Transverse colon (tissue), 4 donors: ENCODE data around the gene OR6B2. TPM values are rescaled to one million over a fixed set of nuclear protein-coding genes. Genes with fewer than 3 reads are reported as not detected.

Experiments
- DNase-seq: peaks from one replicate; pipeline ENCODE4 v3.0.0-alpha.2; 2019
- H3K27ac ChIP-seq, 4 donors: fragments of 200-600 bp; sonication (generic); 2 replicates each; pipeline ENCODE4 v1.5.1; 2016 to 2018; ENCODE audit warnings: inconsistent platforms in 4 of 4
- H3K27me3 ChIP-seq: fragments of 200-600 bp; sonication (generic); 2 replicates; pipeline ENCODE4 v1.5.1; 2017; ENCODE audit warnings: inconsistent platforms
- H3K36me3 ChIP-seq, 4 donors: fragments of 200-600 bp; sonication (generic); 2 replicates each; pipeline ENCODE4 v1.5.1; 2017 to 2019; ENCODE audit warnings: inconsistent platforms in 4 of 4
- H3K4me1 ChIP-seq, 4 donors: fragments of 200-600 bp; sonication (generic); 2 replicates each; pipeline ENCODE4 v1.5.1; 2017 to 2020; ENCODE audit warnings: inconsistent platforms in 4 of 4
- H3K4me3 ChIP-seq, 4 donors: fragments of 200-600 bp; sonication (generic); 1 replicate in 1 of 4; 2 replicates in 3 of 4; pipeline versions ENCODE4 v1.5.1 to v1.6.1; 2017 to 2019; ENCODE audit warnings: inconsistent platforms in 4 of 4
- H3K9me3 ChIP-seq, 2 donors: fragments of 200-600 bp; sonication (generic); 2 replicates each; pipeline ENCODE4 v1.5.1; 2017 to 2019; ENCODE audit warnings: inconsistent platforms in 2 of 2
- CTCF ChIP-seq, 5 experiments: fragments of 200-600 bp in 3 of 5; fragments of 450-650 bp in 2 of 5; sonication (generic) in 3 of 5; IDR thresholded peaks; 1 replicate in 2 of 5; 2 replicates in 3 of 5; pipeline ENCODE4 v1.5.1; 2016 to 2017; ENCODE audit warnings: antibody characterized with exemption in 5 of 5, inconsistent platforms in 3 of 5, mild to moderate bottlenecking in 2 of 5, moderate library complexity in 1 of 5
- EP300 ChIP-seq: sonication (generic); formaldehyde crosslinking; IDR thresholded peaks from one replicate; pipeline ENCODE4 v1.6.1; 2017; ENCODE audit warnings: antibody characterized with exemption, low read depth
- POLR2A ChIP-seq: fragments of 450-650 bp; IDR thresholded peaks from one replicate; pipeline ENCODE4 v1.6.1; 2016; ENCODE audit warnings: antibody characterized with exemption, mild to moderate bottlenecking, moderate library complexity
- POLR2AphosphoS5 ChIP-seq, 3 donors: sonication (generic); formaldehyde crosslinking; IDR thresholded peaks; one replicate each; pipeline ENCODE4 v1.6.1; 2016; ENCODE audit warnings: antibody characterized with exemption in 3 of 3
- WGBS, 2 donors: methylation state at CpG; one replicate each; pipeline ENCODE4 v1.1.5; 2018; ENCODE audit warnings: low coverage in 1 of 2; 5-methylcytosine and 5-hydroxymethylcytosine counted together
- in situ Hi-C, 4 donors: fragments of 200-750 bp; cut with MboI; loops; one replicate each; pipeline versions ENCODE4 v1.15.0 to v1.15.1; 2017; ENCODE audit warnings: low sequenced_read_pairs in 3 of 4, low pct_ligation_motif_present in 1 of 4, low pct_unique_long_range_greater_than_20kb in 1 of 4
- intact Hi-C: fragments of 100-400 bp; cut with DNase I; formaldehyde crosslinking; loops from one replicate; pipeline ENCODE4 v1.15.1; 2023; ENCODE audit warnings: low total_unique reads
- total RNA-seq, 4 donors: library from RNA; depleted of rRNA; stranded (reverse); fragments of >200 nt; gene quantifications; one replicate each; pipeline ENCODE4 v1.1.0, GENCODE V29; 2016

OR6B2 gene
- total RNA-seq, 4 donors from 2014 or later: not detected

DNA sequence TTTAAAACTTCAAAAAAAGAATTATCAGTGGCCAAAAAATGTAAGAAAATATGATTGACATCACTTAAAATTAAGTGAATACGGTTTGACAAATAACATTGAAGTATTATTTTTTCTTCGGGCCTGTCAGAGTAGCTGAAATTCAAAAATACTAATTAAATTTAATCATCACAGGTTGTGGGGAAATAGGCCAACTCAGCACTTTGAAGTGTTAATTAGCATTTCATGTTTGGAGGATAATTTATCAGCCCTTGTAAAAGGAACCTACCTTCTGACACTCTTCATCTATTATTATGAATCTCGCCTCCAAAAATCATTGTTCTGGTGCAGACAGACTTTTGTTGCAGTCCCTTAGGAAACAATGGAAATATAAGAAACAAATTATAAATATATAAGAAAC is 40.7 kb upstream of the OR6B2 start:
- intact Hi-C loops: no loop called here
- Histone ChIP-seq H3K4me1 (no peaks in the 10 kb centered on the region), H3K36me3 (no peaks in the 10 kb centered on the region), H3K27ac (no peak overlapping the region), H3K27me3 (peaks cover 13% of the 10 kb centered on the region), H3K4me3 (no peak overlapping the region), H3K9me3 (no peaks in the 10 kb centered on the region)
- DNase-seq: no peak
- in situ Hi-C loops: no loop called here
- TF ChIP-seq POLR2AphosphoS5 (IDR thresholded peaks at IDR 0.05): no peak
- no peak for TF ChIP-seq EP300
- TF ChIP-seq CTCF (IDR thresholded peaks at IDR 0.05): no peak
- no peak for TF ChIP-seq POLR2A
- WGBS, 2 donors: 90 to 93% methylated on average over 3 of the region's 3 CpGs

GRCh38 chr2:240069829-240070228 is 39.6 kb upstream of the OR6B2 start:
- no peak overlapping the region for H3K27ac ChIP-seq
- in situ Hi-C loops: loop anchor here in 1 of 4 donors (10.0 kb wide), 1 partner anchor 65 kb away; the partner anchor contains the start of gene COPS9
- TF ChIP-seq POLR2A: no peak
- TF ChIP-seq POLR2AphosphoS5 (IDR thresholded peaks at IDR 0.05): no peak
- no peak for TF ChIP-seq EP300
- TF ChIP-seq CTCF (IDR thresholded peaks at IDR 0.05): no peak

DNA sequence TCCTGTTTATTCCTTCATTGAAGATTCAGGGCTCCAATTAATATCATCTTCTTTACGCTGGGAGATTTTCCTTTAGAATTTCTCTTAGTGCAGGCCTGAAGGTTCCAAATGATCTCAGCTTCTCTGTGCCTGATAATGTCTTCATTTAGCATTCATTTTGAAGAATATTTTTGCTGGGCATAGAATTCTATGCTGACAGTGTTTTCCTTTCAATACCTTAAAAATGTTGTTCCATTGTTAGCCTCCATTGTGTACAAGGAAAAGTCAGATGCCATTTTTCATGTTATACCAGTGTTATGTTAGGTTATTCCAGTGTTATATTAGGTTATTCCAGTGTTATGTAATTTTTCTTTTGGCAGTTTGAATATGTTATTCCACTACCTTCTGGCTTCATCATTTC is 38.0 kb upstream of the OR6B2 start:
- Histone ChIP-seq H3K36me3 (no peaks in the 10 kb centered on the region), H3K4me3 (no peak overlapping the region), H3K9me3 (no peaks in the 10 kb centered on the region), H3K27ac (no peak overlapping the region), H3K4me1 (no peaks in the 10 kb centered on the region), H3K27me3 (peaks cover 14% of the 10 kb centered on the region)
- TF ChIP-seq EP300: no peak
- no peak for TF ChIP-seq POLR2A
- no peak for TF ChIP-seq POLR2AphosphoS5 (IDR thresholded peaks at IDR 0.05)
- no peak for TF ChIP-seq CTCF (IDR thresholded peaks at IDR 0.05)
- in situ Hi-C loops (loop anchor here in 1 of 4 donors (10.0 kb wide), 1 partner anchor 67 kb away; the partner anchor contains the start of gene COPS9), intact Hi-C loops (no loop called here)
- no peak for DNase-seq
- WGBS, 2 donors: 98 to 100% methylated on average over 1 of the region's 1 CpG

More at GRCh38 chr2:240069829-240070228, 39.6 kb upstream of the OR6B2 start:
- H3K36me3 ChIP-seq: no peaks in the 10 kb centered on the region
- intact Hi-C loops: no loop called here
- H3K9me3 ChIP-seq: no peaks in the 10 kb centered on the region
- no peak for DNase-seq
- H3K27me3 ChIP-seq: peaks cover 18% of the 10 kb centered on the region
- H3K4me3 ChIP-seq: no peak overlapping the region
- WGBS, 2 donors: 38 to 44% methylated on average over 1 of the region's 1 CpG
- no peaks in the 10 kb centered on the region for H3K4me1 ChIP-seq

DNA sequence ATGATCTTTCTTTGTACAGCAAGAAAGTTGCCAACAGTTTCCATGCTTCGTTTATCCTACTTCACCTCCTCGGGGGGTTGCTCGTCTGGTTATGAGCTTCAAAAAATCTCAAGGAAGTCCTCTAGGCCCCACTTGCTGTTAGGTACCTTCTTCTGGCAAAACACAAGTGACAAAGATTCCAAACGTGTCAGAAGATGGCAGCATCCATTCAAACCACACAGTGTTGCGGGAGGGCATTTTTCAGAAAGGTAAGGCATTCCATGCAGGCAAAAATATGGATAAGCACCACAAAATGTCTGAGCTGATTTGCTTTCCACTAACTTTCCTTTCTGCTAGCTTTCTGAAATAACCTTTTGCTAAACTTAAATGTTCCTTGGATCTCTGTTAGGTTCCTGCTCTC is 36.3 kb upstream of the OR6B2 start:
- no peak overlapping the region for H3K4me3 ChIP-seq
- no peak overlapping the region for H3K27ac ChIP-seq
- peaks cover 20% of the 10 kb centered on the region for H3K27me3 ChIP-seq
- in situ Hi-C loops (loop anchor here in 1 of 4 donors (10.0 kb wide), 1 partner anchor 68 kb away; the partner anchor contains the start of gene COPS9), intact Hi-C loops (no loop called here)
- H3K4me1 ChIP-seq: no peaks in the 10 kb centered on the region
- H3K9me3 ChIP-seq: no peaks in the 10 kb centered on the region
- TF ChIP-seq POLR2A (no peak), CTCF (IDR thresholded peaks at IDR 0.05) (no peak), EP300 (no peak), POLR2AphosphoS5 (IDR thresholded peaks at IDR 0.05) (no peak)
- H3K36me3 ChIP-seq: no peaks in the 10 kb centered on the region
- DNase-seq: no peak
- WGBS, 2 donors: 58 to 70% methylated on average over 2 to 5 of the region's 5 CpGs
